Measurements from ENCODE around the gene PTTG1IP. TPM values are rescaled to one million over a fixed set of nuclear protein-coding genes. Genes with fewer than 3 reads are reported as not detected.

The PTTG1IP gene
- total and polyA plus RNA-seq, 10 of the 15 experiments (the other 5 are each of a cell fraction or from before 2014, with no cell fraction given): 2.4 to 56.4 (median 44.4) TPM

- no peak for TF ChIP-seq E4F1 (IDR thresholded peaks at IDR 0.05; ENCODE audit: borderline replicate concordance, partially characterized antibody)
- TF ChIP-seq USF2 (IDR thresholded peaks at IDR 0.05; ENCODE audit: borderline replicate concordance, low read depth, low read length): no peak
Observed at GRCh38 chr21:44840771-44841170, 32.7 kb downstream of the PTTG1IP start (continued).

- no peaks in the 10 kb centered on the region for H4K20me1 ChIP-seq (ENCODE audit: control insufficient read depth, insufficient read depth)
- no TSS peak for BruUV-seq (replicated peaks)
- WGBS (ENCODE audit: insufficient coverage, insufficient replicate concordance, low lambda C conversion rate, missing lambda C conversion rate): 67% methylated on average over 9 of the region's 9 CpGs
- H3K4me2 ChIP-seq (ENCODE audit: control insufficient read depth, insufficient read depth): no peak overlapping the region
- H3K79me2 ChIP-seq (ENCODE audit: control insufficient read depth, insufficient read depth, low read length): no peaks in the 10 kb centered on the region
- H3K27ac ChIP-seq (ENCODE audit: control insufficient read depth, insufficient read depth): no peak overlapping the region
- POLR2A ChIA-PET: no interaction called here
- TF ChIP-seq IKZF1 (conservative IDR thresholded peaks at IDR 0.05) (no peak), IRF3 (IDR thresholded peaks at IDR 0.05) (no peak), NR2C2 (IDR thresholded peaks at IDR 0.05; ENCODE audit: borderline replicate concordance, control insufficient read depth, insufficient read length, low read depth) (no peak)
- no peaks in the 10 kb centered on the region for H3K9me3 ChIP-seq (replicated peaks; ENCODE audit: control insufficient read depth, insufficient read depth, low read length)
- intact Hi-C loops (cut with micrococcal nuclease; ENCODE audit: unreplicated experiment): no loop called here
- no peaks in the 10 kb centered on the region for H3K36me3 ChIP-seq (ENCODE audit: control insufficient read depth in 2 of 2, insufficient read depth in 2 of 2, low read length in 1 of 2)
- no peak overlapping the region for H3K4me3 ChIP-seq
- no peak for DNase-seq (ENCODE audit: low read depth, low spot score)
- CTCF ChIA-PET: no interaction called here
- no peaks in the 10 kb centered on the region for H3K4me1 ChIP-seq (ENCODE audit: control insufficient read depth, insufficient read depth, low read length)
- no peak for FAIRE-seq
- in situ Hi-C loops (cut with MboI): no loop called here
- no peaks in the 10 kb centered on the region; a peak in 2 of 4 replicates for H3K27me3 ChIP-seq (replicated peaks in 1 of 2; ENCODE audit: control insufficient read depth in 2 of 2, insufficient read depth in 2 of 2, low read length in 1 of 2)
- RAD21 ChIA-PET (ENCODE audit: unreplicated experiment): no interaction called here
- SMC1A ChIA-PET (ENCODE audit: uncharacterized antibody, unreplicated experiment): no interaction called here
- H3K9ac ChIP-seq (ENCODE audit: control insufficient read depth, insufficient read depth, low read length): no peak overlapping the region
- ATAC-seq: no peak
- no peak overlapping the region for H2AFZ ChIP-seq (ENCODE audit: control insufficient read depth, low read depth, low read length)
Observed at GRCh38 chr21:44838951-44839350, 34.5 kb downstream of the PTTG1IP start.
